Fibroblast of the aortic adventitia (primary cell): ENCODE data around the gene KLHL40. TPM values are rescaled to one million over a fixed set of nuclear protein-coding genes. Genes with fewer than 3 reads are reported as not detected.
A peak's percentile ranks its signal among the peaks of the same experiment; 100 is the strongest.

ENCODE experiments used
- DNase-seq: peaks from one replicate; pipeline ENCODE4 v3.0.0-alpha.2; 2010; ENCODE audit warnings: low read depth
- H3K4me3 ChIP-seq: 2 replicates; pipeline ENCODE4 v1.5.1; 2011; ENCODE audit warnings: low read depth, mild to moderate bottlenecking, control low read depth, low read length, moderate library complexity
- total RNA-seq: library from RNA; depleted of rRNA; stranded (reverse); fragments of >200 nt; gene quantifications from 2 replicates; pipeline ENCODE4 v1.2.3, GENCODE V29; 2012; ENCODE audit warnings: low replicate concordance
- TF ChIP-seq, protein P1 (sequence below): IDR thresholded peaks from 2 replicates; pipeline ENCODE4 v1.5.1; 2011; ENCODE audit warnings: mild to moderate bottlenecking, low read length, control low read depth, inconsistent platforms; ENCODE audit not compliant: insufficient read depth

The KLHL40 gene, protein sequence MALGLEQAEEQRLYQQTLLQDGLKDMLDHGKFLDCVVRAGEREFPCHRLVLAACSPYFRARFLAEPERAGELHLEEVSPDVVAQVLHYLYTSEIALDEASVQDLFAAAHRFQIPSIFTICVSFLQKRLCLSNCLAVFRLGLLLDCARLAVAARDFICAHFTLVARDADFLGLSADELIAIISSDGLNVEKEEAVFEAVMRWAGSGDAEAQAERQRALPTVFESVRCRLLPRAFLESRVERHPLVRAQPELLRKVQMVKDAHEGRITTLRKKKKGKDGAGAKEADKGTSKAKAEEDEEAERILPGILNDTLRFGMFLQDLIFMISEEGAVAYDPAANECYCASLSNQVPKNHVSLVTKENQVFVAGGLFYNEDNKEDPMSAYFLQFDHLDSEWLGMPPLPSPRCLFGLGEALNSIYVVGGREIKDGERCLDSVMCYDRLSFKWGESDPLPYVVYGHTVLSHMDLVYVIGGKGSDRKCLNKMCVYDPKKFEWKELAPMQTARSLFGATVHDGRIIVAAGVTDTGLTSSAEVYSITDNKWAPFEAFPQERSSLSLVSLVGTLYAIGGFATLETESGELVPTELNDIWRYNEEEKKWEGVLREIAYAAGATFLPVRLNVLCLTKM
- not detected in 2 replicates for total RNA-seq

DNA sequence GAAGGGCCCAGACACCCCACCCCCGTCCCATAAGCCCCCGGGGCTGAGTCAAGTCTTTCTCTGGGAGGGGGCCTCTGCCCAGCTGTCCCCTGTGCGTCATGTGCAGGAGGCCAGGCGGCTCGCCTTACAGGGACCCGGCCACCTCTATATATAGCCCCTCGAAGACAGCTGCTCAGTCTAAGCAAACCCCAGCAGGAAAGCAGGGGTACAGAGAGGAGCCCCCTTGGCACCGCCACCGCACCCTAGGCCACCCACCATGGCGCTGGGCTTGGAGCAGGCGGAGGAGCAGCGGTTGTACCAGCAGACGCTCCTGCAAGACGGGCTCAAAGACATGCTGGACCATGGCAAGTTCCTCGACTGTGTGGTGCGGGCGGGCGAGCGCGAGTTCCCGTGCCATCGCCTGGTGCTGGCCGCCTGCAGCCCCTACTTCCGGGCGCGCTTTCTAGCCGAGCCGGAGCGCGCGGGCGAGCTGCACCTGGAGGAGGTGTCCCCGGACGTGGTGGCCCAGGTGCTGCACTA lies at the start of gene KLHL40:
Gene KLHL40 (plus strand): TSS at position 175 of the 519 bp plus-strand sequence. CDS start 82 bp downstream, at position 257.
- no peak for DNase-seq
- H3K4me3 ChIP-seq = peak within 1 kb of the TSS; percentile 28
- TF ChIP-seq, protein P1, sequence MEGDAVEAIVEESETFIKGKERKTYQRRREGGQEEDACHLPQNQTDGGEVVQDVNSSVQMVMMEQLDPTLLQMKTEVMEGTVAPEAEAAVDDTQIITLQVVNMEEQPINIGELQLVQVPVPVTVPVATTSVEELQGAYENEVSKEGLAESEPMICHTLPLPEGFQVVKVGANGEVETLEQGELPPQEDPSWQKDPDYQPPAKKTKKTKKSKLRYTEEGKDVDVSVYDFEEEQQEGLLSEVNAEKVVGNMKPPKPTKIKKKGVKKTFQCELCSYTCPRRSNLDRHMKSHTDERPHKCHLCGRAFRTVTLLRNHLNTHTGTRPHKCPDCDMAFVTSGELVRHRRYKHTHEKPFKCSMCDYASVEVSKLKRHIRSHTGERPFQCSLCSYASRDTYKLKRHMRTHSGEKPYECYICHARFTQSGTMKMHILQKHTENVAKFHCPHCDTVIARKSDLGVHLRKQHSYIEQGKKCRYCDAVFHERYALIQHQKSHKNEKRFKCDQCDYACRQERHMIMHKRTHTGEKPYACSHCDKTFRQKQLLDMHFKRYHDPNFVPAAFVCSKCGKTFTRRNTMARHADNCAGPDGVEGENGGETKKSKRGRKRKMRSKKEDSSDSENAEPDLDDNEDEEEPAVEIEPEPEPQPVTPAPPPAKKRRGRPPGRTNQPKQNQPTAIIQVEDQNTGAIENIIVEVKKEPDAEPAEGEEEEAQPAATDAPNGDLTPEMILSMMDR = no peak

DNA sequence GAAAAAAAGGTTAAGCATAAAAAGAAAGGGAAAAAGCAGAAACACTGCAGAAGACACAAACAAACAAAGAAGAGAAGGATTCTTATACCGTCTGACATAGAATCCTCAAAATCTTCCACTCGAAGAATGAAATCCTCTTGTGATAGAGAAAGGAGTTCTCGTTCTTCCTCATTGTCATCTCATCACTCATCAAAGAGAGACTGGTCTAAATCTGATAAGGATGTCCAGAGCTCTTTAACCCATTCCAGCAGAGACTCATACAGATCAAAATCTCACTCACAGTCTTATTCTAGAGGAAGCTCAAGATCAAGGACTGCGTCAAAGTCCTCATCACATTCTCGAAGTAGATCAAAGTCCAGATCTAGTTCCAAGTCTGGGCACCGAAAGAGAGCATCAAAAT lies 48.3 kb upstream of the KLHL40 start:
- H3K4me3 ChIP-seq = no peak overlapping the region
- TF ChIP-seq, protein P1 = no peak
- DNase-seq = no peak

DNA sequence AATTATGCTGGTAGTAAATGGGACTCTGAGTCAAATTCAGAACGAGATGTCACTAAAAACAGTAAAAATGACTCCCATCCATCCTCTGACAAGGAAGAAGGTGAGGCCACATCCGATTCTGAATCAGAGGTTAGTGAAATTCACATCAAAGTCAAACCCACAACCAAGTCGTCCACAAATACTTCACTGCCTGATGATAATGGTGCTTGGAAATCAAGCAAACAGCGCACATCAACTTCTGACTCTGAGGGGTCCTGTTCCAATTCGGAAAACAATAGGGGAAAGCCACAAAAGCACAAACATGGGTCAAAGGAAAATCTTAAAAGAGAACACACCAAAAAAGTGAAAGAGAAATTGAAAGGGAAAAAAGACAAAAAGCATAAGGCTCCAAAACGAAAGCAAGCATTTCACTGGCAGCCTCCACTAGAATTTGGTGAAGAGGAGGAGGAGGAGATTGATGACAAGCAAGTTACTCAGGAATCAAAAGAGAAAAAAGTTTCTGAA lies 46.9 kb upstream of the KLHL40 start:
- no peak for DNase-seq
- TF ChIP-seq, protein P1 = no peak
- H3K4me3 ChIP-seq = no peak overlapping the region

DNA sequence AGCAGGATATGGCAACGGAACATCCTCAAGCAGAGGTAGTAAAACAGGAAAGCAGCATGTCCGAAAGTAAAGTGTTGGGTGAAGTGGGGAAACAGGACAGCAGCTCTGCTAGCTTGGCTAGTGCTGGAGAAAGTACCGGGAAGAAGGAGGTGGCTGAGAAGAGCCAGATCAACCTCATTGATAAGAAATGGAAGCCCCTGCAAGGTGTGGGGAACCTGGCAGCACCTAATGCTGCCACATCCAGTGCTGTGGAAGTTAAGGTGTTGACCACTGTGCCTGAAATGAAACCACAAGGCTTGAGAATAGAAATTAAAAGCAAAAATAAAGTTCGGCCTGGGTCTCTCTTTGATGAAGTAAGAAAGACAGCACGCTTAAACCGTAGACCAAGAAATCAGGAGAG lies 46.1 kb upstream of the KLHL40 start:
- no peak overlapping the region for H3K4me3 ChIP-seq
- DNase-seq = no peak
- TF ChIP-seq, protein P1 = no peak

DNA sequence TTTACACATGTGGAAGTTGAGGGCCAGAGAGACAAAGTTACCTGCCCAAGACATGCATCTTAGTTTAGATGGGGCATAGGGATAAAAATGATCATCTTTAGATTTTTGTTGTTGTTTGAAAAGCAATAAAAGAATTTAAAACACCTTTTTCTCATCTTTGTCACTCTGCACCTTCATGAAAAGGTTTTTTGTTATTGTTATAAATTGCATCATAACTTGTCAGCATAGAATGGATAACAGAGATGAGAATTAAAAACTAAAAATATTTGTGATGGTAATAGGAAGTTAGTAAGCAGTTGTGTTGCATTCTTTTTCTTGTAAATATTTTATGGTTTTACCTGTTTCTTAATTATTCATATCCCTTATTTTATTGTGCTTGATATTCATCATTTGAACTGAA lies 45.2 kb upstream of the KLHL40 start:
- DNase-seq = no peak
- H3K4me3 ChIP-seq = no peak overlapping the region
- TF ChIP-seq, protein P1 = no peak

DNA sequence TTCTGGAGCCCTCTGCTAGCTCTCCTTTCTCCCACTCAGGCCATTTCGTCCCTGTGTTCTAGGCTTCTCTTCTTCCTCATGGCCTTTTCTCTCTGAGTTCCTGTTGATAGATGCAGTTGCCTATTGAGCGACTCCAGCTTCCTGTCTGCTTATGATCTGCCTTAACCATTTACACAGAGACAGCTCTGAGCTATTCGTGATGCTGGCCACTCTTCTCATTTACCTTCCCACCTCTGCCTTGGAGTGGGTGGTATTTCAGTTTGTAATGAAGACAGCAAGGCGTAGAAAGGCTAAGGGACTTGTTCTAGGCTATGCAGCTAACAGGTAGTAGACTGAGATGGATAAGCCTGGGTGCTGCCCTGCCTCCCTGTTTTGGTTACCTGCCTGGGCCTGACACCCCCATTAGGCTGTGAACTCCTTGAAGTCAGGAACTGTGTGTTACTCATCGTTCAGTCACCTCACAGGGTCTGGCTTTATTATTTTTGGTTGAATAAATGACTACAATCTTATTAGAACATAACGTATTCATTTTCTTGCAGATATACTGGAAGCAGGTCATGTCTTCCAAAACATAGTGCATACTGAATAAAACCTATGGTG lies 44.5 kb upstream of the KLHL40 start:
- H3K4me3 ChIP-seq = no peak overlapping the region
- TF ChIP-seq, protein P1 = no peak
- no peak for DNase-seq
